Occipital lobe (tissue), 2 donors: ENCODE data around the gene CLUH. TPM values are rescaled to one million over a fixed set of nuclear protein-coding genes. Genes with fewer than 3 reads are reported as not detected.
"Not testable (repeated sequence)": the region's sequence is repeated elsewhere in the genome, so short reads cannot be mapped to it uniquely, and the experiment has no call there.

ENCODE experiments used
- DNase-seq: peaks from one replicate; lab custom pipeline; 2025; lab: John Stamatoyannopoulos, UW
- total RNA-seq: library from RNA; depleted of rRNA; stranded (reverse); fragments of >200 nt; gene quantifications from one replicate; pipeline ENCODE4 v1.2.3, GENCODE V29; 2014

Gene CLUH
- total RNA-seq, 1 donor from 2014 or later, result 17.5 TPM

DNA sequence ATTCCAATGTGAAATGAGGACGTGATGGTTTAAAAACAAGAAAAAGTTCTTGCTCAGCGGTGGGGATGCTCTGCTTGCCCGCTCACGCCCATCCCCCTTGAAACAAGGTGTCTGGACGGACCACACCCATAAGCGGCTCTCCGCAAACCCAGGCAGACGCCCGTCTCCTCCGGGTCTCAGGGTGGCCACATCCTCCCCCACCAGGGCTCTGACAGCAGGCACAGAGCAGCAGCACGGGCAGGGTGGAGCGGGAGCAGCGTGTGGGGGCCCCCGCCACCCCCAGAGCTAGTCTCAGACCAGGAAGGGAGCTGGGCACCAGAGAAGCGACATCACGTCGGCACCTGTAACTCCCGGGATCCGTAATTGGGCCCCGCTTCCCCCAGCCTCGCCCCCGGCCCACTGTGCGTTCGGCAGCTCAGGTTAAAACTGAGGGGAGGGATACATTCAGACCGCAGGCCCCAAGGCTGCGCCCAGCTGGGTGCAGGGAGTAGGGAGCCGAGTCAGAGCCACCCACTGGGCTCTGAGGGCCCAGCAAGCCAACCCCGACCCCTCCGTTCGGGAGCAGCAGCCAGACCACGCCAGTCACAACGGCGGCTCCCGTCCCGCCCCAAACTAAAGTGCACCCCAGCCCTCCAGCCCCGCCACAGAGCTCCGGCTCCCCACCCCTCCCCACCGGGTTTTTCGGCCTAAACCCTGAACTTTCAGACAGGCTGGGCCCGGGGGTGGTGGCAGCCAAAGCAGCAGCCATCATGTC is 22.0 kb downstream of the CLUH start:
- no peak for DNase-seq

DNA sequence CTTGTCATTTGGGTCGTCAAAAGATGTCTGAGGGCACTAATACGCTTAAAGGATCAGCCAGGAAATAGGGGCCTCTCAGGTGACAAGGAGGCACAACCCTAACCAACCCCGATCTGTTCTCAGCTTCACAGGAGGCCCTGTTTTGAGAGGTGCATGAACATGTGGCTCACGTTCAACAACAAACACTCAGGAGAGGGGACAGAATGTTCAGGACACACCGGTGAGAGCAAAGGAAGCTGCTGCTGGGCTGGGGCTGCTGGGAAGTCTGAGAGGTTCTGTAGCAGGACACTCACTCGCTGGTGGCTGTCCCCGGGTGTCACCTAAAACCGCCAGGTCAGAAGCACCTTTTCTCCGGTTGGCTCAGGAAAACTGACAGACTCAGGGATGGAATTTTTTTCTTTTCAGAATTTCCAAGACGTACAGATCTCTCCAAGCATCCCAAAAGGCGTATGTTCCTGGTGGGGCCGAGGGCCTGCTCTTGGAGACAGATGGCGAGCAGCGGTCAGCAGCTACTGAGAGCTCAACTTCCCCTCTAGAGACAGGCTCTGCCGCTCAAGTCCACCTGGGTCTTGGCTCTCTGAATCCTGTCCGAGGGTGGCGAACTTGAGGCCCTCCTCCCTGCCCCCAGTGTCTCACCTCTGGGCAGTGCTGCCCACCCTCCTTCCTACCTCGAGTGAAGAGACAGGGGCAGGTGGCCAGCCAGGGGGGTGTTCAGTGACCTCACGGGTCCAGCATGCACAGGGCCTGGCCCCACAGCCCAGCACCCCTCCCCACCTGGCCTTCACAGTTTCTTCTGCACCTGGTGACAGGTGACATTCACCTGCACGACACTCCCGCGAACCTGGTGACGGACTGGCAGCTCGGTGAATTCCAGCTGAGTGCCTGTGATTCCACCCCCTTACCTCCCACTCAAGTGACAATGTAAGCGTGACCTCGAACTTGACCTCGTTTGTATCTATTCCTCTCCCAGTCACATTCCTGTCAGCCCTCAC is 22.9 kb downstream of the CLUH start:
- DNase-seq, result no peak

DNA sequence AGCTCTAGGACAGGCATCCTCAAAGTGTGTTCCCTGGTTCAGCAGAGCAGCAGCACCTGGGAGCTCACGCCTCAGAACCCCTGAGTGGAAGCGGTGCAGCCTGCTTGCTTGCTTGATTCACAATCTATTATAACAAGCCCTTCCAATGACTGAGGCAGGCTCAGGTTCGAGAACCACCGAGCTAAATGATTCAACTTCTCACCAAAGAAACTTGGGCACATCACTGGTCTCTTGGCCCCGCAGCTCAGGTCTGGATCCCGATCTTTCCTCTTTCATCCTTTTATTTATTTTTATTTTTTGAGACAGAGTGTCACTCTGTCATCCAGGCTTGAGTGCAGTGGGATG is 24.5 kb downstream of the CLUH start:
- DNase-seq, result no peak

GRCh38 chr17:2685696-2686095 is 25.9 kb downstream of the CLUH start:
- DNase-seq, result no peak

DNA sequence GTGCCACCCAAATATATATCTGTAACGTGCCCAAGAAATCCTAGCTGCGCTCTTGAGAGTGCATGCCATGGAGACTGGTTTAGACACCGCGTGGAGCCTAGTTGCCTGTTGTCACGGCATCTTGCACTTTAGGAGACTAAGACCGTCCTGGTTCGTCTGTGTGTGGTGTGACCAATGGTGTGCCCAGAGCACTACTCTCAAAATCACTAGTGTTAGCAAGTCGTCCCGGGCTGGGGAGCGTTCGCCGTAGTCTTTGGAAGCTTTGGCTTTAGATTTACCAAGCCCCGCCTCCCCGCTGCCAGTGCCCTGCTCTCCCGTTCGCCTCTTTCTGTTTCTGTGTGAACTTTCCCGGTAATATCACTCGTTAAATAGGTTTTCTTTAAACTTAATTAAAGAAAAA is 27.0 kb downstream of the CLUH start:
- DNase-seq, result no peak

DNA sequence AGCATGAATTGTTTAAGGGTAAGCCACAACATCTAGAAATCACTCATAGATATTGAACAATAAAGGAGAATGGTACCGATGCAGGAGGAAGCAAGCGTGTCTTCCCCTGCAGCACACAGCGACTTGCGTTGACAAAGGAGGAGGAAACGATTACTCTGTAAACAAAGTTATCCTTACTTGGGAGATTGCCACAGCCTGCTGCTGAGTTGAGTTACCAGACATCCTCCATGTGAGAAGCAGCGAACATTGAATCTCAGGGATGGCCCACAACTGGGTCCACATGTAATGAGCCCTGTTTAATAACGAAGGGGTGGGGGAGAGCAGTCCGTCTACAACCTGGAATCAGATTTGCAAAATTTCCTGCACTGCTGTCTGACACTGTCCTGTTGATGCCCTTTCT is 27.7 kb downstream of the CLUH start:
- no peak for DNase-seq

- DNase-seq, result no peak
Observed at GRCh38 chr17:2682176-2682938, 29.2 kb downstream of the CLUH start.

- DNase-seq, result no peak
Observed at GRCh38 chr17:2681650-2682049, 29.9 kb downstream of the CLUH start.

- no peak for DNase-seq
Observed at GRCh38 chr17:2680961-2681360, 30.6 kb downstream of the CLUH start.

DNA sequence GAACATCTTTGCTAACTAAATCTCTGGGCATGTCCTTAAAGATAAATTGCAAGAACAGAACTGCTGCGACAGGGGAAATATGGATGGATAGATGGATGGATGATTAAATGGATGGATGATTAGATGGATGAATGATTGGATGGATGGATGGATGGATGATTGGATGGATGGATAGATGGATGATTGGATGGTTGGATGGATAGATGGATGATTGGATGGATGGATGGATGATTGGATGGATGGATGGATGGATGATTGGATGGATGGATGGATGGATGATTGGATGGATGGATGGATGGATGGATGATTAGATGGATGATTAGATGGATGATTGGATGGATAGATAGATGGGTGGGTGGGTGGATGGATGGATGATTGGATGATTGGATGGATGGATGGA is 32.3 kb downstream of the CLUH start:
- not testable (repeated sequence) for DNase-seq

DNA sequence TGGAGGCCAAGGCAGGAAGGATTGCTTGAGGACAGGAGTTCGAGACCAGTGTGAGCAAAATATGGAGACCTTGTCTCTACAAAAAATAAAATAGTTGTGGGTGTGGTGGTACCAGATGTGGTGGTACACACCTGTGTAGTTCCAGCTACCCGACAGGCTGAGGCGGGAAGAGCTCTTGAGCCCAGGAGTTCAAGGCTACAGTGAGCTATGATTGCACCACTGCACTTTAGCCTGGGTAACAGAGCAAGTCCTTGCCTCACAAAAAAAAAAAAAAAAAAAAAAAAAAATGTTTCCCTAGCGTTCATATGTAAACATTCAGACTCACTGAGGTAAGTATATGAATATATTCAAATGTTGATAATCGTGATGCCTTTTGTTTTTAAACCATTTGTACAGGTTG is 39.5 kb downstream of the CLUH start:
- no peak for DNase-seq

- DNase-seq, result not testable (repeated sequence)
Observed at GRCh38 chr17:2660410-2660809, 51.2 kb downstream of the CLUH start.

DNA sequence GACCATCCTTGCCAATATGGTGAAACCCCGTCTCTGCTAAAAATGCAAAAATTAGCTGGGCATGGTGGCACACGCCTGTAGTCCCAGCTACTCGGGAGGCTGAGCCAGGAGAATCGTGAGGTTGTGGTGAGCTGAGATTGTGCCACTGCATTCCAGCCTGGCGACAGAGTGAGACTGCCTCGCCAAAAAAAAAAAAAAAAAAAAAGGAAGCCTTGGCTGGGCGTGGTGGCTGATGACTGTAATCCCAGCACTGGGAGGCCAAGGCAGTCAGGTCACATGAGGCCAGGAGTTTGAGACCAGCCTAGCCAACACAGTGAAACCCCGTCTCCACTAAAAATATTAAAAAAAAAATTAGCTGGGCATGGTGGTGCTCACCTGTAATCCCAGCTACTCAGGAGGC is 52.2 kb downstream of the CLUH start:
- not testable (repeated sequence) for DNase-seq

- DNase-seq, result no peak
Observed at GRCh38 chr17:2656283-2656682, 55.3 kb downstream of the CLUH start.

DNA sequence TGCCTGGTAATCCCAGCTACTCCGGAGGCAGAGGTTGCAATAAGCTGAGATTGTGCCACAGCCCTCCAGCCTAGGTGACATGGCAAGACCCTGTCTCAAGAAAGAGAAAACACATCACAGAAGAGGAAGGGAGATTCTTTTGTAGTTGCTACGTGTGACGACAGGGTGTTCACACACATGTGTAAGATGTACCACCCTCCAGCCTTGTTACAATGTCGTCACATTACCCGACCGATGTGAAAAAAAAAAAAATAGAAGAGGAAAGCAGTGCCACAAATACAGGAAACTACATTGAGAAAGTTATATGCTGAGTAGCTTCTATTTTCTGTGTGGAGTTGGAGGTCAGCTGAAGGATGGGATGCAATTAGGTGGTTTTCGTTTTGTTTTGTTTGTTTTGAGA is 56.0 kb downstream of the CLUH start:
- no peak for DNase-seq

DNA sequence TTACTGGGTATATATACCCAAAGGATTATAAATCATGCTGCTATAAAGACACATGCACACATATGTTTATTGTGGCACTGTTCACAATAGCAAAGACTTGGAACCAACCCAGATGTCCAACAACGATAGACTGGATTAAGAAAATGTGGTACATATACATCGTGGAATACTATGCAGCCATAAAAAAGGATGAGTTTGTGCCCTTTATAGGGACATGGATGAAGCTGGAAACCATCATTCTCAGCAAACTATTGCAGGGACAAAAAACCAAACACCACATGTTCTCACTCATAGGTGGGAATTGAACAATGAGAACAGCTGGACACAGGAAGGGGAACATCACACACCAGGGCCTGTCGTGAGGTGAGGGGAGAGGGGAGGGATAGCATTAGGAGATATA is 58.7 kb downstream of the CLUH start:
- not testable (repeated sequence) for DNase-seq

DNA sequence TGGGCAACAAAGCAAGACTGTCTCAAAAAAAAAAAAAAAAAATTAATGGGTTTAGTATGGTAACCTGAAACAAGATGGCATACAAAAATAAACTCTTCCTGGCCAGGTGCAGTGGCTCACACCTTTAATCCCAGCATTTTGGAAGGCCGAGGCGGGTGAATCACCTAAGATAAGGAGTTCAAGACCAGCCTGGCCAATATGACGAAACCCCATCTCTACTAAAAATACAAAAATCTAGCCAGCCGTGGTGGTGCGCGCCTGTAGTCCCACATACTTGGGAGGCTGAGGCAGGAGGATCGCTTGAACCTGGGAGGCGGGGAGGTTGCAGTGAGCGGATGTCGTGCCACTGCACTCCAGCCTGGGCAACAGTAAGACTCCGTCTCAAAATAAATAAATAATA is 62.4 kb downstream of the CLUH start:
- DNase-seq, result no peak

- no peak for DNase-seq
Observed at GRCh38 chr17:2647957-2648356, 63.6 kb downstream of the CLUH start.

GRCh38 chr17:2644971-2645370 is 66.6 kb downstream of the CLUH start:
- DNase-seq, result no peak
